Measurements from ENCODE around the gene GPC1.

The GPC1 gene

DNA sequence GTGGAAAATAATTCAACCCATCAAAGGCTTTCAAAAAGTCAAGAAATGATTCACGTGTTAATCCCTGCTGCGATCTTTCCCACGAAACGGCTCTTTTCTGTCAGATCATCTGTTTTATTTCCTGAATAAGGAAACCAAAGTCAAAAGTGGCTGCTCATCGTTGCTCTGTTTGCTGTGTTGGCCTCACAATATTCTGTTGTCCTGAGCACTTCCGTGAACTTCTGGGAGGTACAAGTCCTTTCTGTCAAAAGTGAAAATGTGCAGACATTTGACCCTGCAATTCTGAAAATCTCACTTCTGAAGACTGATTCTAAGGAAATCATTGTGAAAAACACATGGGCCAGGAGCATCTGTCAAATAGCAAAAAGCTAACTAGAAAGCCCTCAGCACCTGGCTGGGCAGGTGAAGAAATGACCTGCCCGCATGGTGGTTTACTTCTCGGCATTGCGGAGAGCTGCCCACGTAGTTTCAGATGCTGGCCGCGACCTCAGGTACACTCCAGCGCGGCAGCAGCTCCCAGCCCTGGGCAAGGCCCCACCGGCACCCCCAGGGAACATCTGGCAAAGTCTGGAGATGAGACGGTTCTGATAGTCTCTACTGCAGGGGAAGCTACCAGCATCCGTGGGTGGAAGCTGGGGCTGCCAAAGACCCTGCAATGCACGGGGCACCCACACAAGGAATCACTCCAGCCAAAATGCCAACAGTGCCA is 31.9 kb upstream of the GPC1 start:
- intact Hi-C loops (cut with DNase I; ENCODE audit: low total_unique reads), result no loop called here

DNA sequence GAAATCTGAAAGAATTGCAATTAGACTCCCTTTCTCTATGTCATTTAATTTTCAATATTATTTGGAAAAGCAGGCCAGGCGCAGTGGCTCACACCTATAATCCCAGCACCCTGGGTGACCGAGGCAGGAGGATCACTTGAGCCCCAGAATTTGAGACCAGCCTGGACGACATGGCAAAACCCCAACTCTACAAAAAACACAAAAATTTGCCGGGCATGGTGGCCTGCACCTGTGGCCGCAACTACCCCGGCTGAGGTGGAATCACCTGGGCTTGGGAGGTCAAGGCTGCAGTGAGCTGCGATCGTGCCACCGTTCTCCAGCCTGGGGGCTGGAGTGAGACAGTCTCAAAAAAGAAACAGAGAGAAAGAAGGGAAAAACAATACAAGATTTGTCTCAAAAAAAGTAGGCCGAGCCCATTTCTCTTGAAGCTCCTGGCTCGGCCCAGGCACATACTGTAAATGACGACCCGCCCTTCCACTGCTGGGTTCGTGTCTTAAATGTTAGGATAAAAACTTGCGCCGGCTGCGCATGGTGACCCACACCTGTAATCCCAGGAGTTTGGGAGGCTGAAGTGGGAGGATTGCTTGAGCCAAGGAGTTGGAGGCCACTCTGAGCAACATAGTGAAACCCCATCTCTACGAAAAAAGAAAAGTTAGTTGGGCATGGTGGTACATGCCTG is 31.1 kb upstream of the GPC1 start:
- TF ChIP-seq, protein P1, sequence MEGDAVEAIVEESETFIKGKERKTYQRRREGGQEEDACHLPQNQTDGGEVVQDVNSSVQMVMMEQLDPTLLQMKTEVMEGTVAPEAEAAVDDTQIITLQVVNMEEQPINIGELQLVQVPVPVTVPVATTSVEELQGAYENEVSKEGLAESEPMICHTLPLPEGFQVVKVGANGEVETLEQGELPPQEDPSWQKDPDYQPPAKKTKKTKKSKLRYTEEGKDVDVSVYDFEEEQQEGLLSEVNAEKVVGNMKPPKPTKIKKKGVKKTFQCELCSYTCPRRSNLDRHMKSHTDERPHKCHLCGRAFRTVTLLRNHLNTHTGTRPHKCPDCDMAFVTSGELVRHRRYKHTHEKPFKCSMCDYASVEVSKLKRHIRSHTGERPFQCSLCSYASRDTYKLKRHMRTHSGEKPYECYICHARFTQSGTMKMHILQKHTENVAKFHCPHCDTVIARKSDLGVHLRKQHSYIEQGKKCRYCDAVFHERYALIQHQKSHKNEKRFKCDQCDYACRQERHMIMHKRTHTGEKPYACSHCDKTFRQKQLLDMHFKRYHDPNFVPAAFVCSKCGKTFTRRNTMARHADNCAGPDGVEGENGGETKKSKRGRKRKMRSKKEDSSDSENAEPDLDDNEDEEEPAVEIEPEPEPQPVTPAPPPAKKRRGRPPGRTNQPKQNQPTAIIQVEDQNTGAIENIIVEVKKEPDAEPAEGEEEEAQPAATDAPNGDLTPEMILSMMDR (IDR thresholded peaks at IDR 0.05), result no peak
- intact Hi-C loops (cut with DNase I; ENCODE audit: low total_unique reads), result no loop called here
- H3K4me1 ChIP-seq, result no peaks in the 10 kb centered on the region
- DNase-seq, result peak in 1 of 2 donors; percentile 27
- H3K9me3 ChIP-seq, result no peaks in the 10 kb centered on the region
- H3K27ac ChIP-seq, result no peak overlapping the region
- H3K27me3 ChIP-seq, result no peaks in the 10 kb centered on the region
- H3K36me3 ChIP-seq, result no peaks in the 10 kb centered on the region
- H3K4me3 ChIP-seq, result no peak overlapping the region

More for the DNA sequence above, 31.9 kb upstream of the GPC1 start:
- TF ChIP-seq, protein P1 (IDR thresholded peaks at IDR 0.05), result no peak
- no peaks in the 10 kb centered on the region for H3K27me3 ChIP-seq
- H3K9me3 ChIP-seq, result no peaks in the 10 kb centered on the region
- H3K36me3 ChIP-seq, result no peaks in the 10 kb centered on the region
- DNase-seq, result peak in 1 of 2 donors; percentile 31
- H3K4me3 ChIP-seq, result no peak overlapping the region
- no peaks in the 10 kb centered on the region for H3K4me1 ChIP-seq
- H3K27ac ChIP-seq, result no peak overlapping the region

DNA sequence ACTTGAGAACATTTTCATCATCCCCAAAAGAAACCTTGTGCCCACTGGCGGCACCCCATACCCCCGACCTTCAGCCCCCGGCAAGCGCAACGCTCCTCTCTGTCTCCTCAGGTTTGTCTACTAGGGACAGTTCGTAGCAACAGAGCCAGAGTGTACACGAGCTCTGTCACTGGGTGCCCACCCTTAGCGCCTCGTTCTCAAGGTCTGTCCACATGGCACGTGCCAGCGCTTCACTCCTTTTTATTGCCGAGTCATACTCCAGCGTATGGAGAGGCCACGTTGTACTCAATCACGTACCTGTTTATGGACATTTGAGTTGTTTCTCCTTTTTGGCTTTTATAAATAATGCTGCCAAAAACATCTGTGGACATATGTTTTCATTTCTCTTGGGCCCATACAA is 30.3 kb upstream of the GPC1 start:
- intact Hi-C loops (cut with DNase I; ENCODE audit: low total_unique reads), result no loop called here
- H3K27ac ChIP-seq, result no peak overlapping the region
- H3K4me3 ChIP-seq, result no peak overlapping the region
- TF ChIP-seq, protein P1 (IDR thresholded peaks at IDR 0.05), result no peak
- no peaks in the 10 kb centered on the region for H3K27me3 ChIP-seq
- H3K36me3 ChIP-seq, result no peaks in the 10 kb centered on the region
- DNase-seq, result peak in 1 of 2 donors; percentile 39
- H3K4me1 ChIP-seq, result no peaks in the 10 kb centered on the region
- H3K9me3 ChIP-seq, result no peaks in the 10 kb centered on the region

DNA sequence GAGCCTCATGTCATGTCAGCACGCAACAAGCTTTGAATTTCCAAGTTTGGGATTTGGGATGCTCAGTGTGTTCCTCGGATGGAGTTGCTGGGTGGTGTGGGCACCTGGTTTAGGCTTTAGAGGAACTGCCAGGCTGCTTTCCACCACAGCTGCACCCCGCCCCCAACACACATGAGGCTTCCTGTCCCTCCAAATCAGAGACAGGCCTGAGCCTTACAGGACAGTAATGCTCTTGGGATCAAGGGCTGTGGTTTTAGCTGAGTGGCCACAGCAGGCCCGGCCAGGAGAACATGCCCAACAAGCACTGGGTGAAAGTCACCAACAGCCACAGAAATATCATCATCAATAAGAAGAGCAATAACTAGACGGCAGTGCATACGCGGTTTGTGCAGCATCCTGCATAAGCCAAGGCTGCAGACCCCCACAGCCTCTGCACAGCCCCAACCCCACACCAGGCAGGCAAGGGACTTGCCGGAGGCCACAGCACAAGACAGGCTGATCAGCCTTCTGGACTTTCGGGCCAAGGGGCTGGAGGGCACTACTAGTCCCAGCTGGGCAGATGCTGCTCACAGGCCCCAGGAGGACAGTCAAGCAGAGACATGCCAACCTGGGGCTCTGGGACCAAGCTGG is 29.7 kb upstream of the GPC1 start:
- Histone ChIP-seq H3K9me3 (no peaks in the 10 kb centered on the region), H3K27ac (no peak overlapping the region), H3K36me3 (no peaks in the 10 kb centered on the region), H3K4me3 (no peak overlapping the region), H3K27me3 (no peaks in the 10 kb centered on the region), H3K4me1 (no peaks in the 10 kb centered on the region)
- peak; percentile 12 to 55 for DNase-seq
- TF ChIP-seq, protein P1 (IDR thresholded peaks at IDR 0.05), result no peak
- intact Hi-C loops (cut with DNase I; ENCODE audit: low total_unique reads), result no loop called here

DNA sequence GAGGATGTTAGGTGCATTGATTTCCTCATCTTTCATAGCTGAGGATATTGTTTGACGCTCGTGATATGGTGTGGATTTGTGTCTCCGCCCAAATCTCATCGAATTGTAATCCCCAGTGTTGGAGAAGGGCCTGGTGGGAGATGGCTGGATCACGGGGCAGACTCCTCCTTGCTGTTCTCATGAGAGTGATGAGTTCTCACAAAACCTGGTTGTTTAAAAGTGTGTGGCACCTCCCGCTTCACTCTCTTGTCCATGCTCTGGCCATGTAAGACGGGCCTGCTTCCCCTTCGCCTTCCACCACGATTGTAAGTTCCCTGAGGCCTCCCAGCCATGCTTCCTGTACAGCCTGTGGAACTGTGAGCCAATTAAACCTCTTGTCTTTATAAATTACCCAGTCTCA is 28.4 kb upstream of the GPC1 start:
- TF ChIP-seq, protein P1 (IDR thresholded peaks at IDR 0.05), result no peak
- Histone ChIP-seq H3K4me3 (no peak overlapping the region), H3K27me3 (peaks cover 0 to 1% of the 10 kb centered on the region in 2 donors), H3K27ac (no peak overlapping the region), H3K36me3 (no peaks in the 10 kb centered on the region), H3K9me3 (no peaks in the 10 kb centered on the region), H3K4me1 (no peaks in the 10 kb centered on the region)
- DNase-seq, result peak; percentile 6 to 41
- intact Hi-C loops (cut with DNase I; ENCODE audit: low total_unique reads), result no loop called here

Data from tibial artery (tissue), 4 donors.